Body of pancreas (tissue), 4 donors: Measurements from ENCODE around the gene GARIN5B.

Source experiments
- CTCF ChIP-seq, 7 experiments: fragments of 450-650 bp in 4 of 7; fragments of 200-600 bp in 3 of 7; sonication (generic) in 3 of 7; IDR thresholded peaks; one replicate each; pipeline ENCODE4 v1.5.1; 2016 to 2019; ENCODE audit warnings: antibody characterized with exemption in 7 of 7
- POLR2A ChIP-seq, 3 donors: fragments of 450-650 bp; IDR thresholded peaks; one replicate each; pipeline ENCODE4 v1.6.1; 2016; ENCODE audit warnings: antibody characterized with exemption in 3 of 3, mild to moderate bottlenecking in 2 of 3

GRCh38 chr19:55304980-55305379, 58.1 kb downstream of the GARIN5B start:
- TF ChIP-seq CTCF (IDR thresholded peaks at IDR 0.05) (no peak), POLR2A (IDR thresholded peaks at IDR 0.05) (no peak)
